GM18511 (cell line): ENCODE results near the gene SYT4.
A peak's percentile ranks its signal among the peaks of the same experiment; 100 is the strongest.
"Not testable (repeated sequence)": the region's sequence is repeated elsewhere in the genome, so short reads cannot be mapped to it uniquely, and the experiment has no call there.

Experiments
- ATAC-seq: cut with Tn5 transposase; IDR thresholded peaks from one replicate; pipeline ENCODE4 v1.9.1; 2021; ENCODE audit warnings: mild to moderate bottlenecking, moderate library complexity; ENCODE audit not compliant: unreplicated experiment

Gene SYT4

GRCh38 chr18:43277164-43277600 lies at the start of gene SYT4:
Gene SYT4 (minus strand): TSS chr18:43277490. CDS start chr18:43277281, 209 bp downstream.
- ATAC-seq: no peak

- no peak for ATAC-seq
Observed at GRCh38 chr18:43322132-43322531, 44.8 kb upstream of the SYT4 start.

GRCh38 chr18:43314941-43315340 lies 37.7 kb upstream of the SYT4 start:
- ATAC-seq: no peak

GRCh38 chr18:43312891-43313290 lies 35.6 kb upstream of the SYT4 start:
- ATAC-seq: no peak

- no peak for ATAC-seq
Observed at GRCh38 chr18:43310239-43310638, 32.9 kb upstream of the SYT4 start.

- no peak for ATAC-seq
Observed at GRCh38 chr18:43303376-43303775, 26.1 kb upstream of the SYT4 start.

- not testable (repeated sequence) for ATAC-seq
Observed at GRCh38 chr18:43286187-43286586, 8.9 kb upstream of the SYT4 start.

GRCh38 chr18:43283299-43283698 lies 6.0 kb upstream of the SYT4 start:
- ATAC-seq: no peak

GRCh38 chr18:43279015-43279744 lies 1.9 kb upstream of the SYT4 start:
- ATAC-seq: peak; percentile 71

- no peak for ATAC-seq
Observed at GRCh38 chr18:43278355-43278754, 1.1 kb upstream of the SYT4 start.

GRCh38 chr18:43276491-43276890 lies 799 bp downstream of the SYT4 start:
- no peak for ATAC-seq

- ATAC-seq: no peak
Observed at GRCh38 chr18:43275546-43275945, 1.7 kb downstream of the SYT4 start.

GRCh38 chr18:43274526-43274925 lies 2.8 kb downstream of the SYT4 start:
- no peak for ATAC-seq

GRCh38 chr18:43271593-43272432 lies 5.5 kb downstream of the SYT4 start:
- ATAC-seq: peak; percentile 90

- no peak for ATAC-seq
Observed at GRCh38 chr18:43267818-43268217, 9.5 kb downstream of the SYT4 start.

- no peak for ATAC-seq
Observed at GRCh38 chr18:43265465-43265864, 11.8 kb downstream of the SYT4 start.

GRCh38 chr18:43248610-43249249 lies 28.6 kb downstream of the SYT4 start:
- no peak for ATAC-seq

- no peak for ATAC-seq
Observed at GRCh38 chr18:43247944-43248343, 29.3 kb downstream of the SYT4 start.

- ATAC-seq: no peak
Observed at GRCh38 chr18:43238429-43238828, 38.9 kb downstream of the SYT4 start.

- no peak for ATAC-seq
Observed at GRCh38 chr18:43236921-43237320, 40.4 kb downstream of the SYT4 start.

GRCh38 chr18:43234889-43235288 lies 42.4 kb downstream of the SYT4 start:
- no peak for ATAC-seq

- no peak for ATAC-seq
Observed at GRCh38 chr18:43222501-43222900, 54.8 kb downstream of the SYT4 start.
